Activated T-cell treated with anti-CD3 and anti-CD28 coated beads, Interleukin-2, amount 50 U/mL, for 4 hours (primary cell): ENCODE measurements around the gene NCKAP5. TPM values are rescaled to one million over a fixed set of nuclear protein-coding genes. Genes with fewer than 3 reads are reported as not detected.

Experiments
- ATAC-seq, 2 donors: fragments of 200-7000 bp; cut with Tn5 transposase; one replicate each; pipeline ENCODE4 v1.10.0; 2021
- DNase-seq: peaks from one replicate; pipeline ENCODE4 v3.0.0-alpha.2; 2020
- H3K27me3 Mint-ChIP-seq: one replicate; pipeline ENCODE4 v1.8.0; 2021; ENCODE audit warnings: low read depth, mixed read lengths
- H3K36me3 Mint-ChIP-seq: one replicate; pipeline ENCODE4 v1.8.0; 2022; ENCODE audit warnings: mixed read lengths; ENCODE audit not compliant: insufficient read depth
- H3K4me1 Mint-ChIP-seq: one replicate; pipeline ENCODE4 v1.8.0; 2021; ENCODE audit warnings: low read depth, mixed read lengths
- H3K4me3 Mint-ChIP-seq: one replicate; pipeline ENCODE4 v1.8.0; 2021; ENCODE audit warnings: mild to moderate bottlenecking, moderate library complexity, mixed read lengths
- H3K9me3 Mint-ChIP-seq: one replicate; pipeline ENCODE4 v1.8.0; 2021; ENCODE audit warnings: mixed read lengths
- total RNA-seq, 3 donors: library from RNA; stranded (reverse); gene quantifications; one replicate each; pipeline ENCODE4 v1.2.1, GENCODE V29; 2021

Gene NCKAP5
- total RNA-seq, 3 donors from 2014 or later: 0.03 TPM; not detected in 2

GRCh38 chr2:133266926-133267590 is 301.2 kb downstream of the NCKAP5 start:
- ATAC-seq (no peak), DNase-seq (no peak)
- Mint-ChIP-seq H3K4me3 (no peak overlapping the region), H3K4me1 (no peaks in the 10 kb centered on the region), H3K9me3 (no peaks in the 10 kb centered on the region), H3K27me3 (peaks cover 19% of the 10 kb centered on the region), H3K36me3 (no peaks in the 10 kb centered on the region)

- Mint-ChIP-seq H3K36me3 (no peaks in the 10 kb centered on the region), H3K4me1 (no peaks in the 10 kb centered on the region), H3K9me3 (no peaks in the 10 kb centered on the region), H3K4me3 (no peak overlapping the region), H3K27me3 (peaks cover 19% of the 10 kb centered on the region)
- ATAC-seq (peak in 1 of 2 donors; percentile 27), DNase-seq (no peak)
These were observed 302.0 kb downstream of the NCKAP5 start for GRCh38 chr2:133266041-133266925.

- Mint-ChIP-seq H3K9me3 (no peaks in the 10 kb centered on the region), H3K4me1 (no peaks in the 10 kb centered on the region), H3K4me3 (no peak overlapping the region), H3K27me3 (peaks cover 19% of the 10 kb centered on the region), H3K36me3 (no peaks in the 10 kb centered on the region)
- DNase-seq: no peak
- ATAC-seq: no peak
These were observed 302.8 kb downstream of the NCKAP5 start for GRCh38 chr2:133265432-133265949.

GRCh38 chr2:133264989-133265401 is 303.3 kb downstream of the NCKAP5 start:
- peaks cover 19% of the 10 kb centered on the region for H3K27me3 Mint-ChIP-seq
- H3K36me3 Mint-ChIP-seq: no peaks in the 10 kb centered on the region
- ATAC-seq: no peak
- no peak for DNase-seq
- no peaks in the 10 kb centered on the region for H3K4me1 Mint-ChIP-seq
- H3K9me3 Mint-ChIP-seq: no peaks in the 10 kb centered on the region
- H3K4me3 Mint-ChIP-seq: no peak overlapping the region

GRCh38 chr2:133262893-133263292 is 305.4 kb downstream of the NCKAP5 start:
- no peak for DNase-seq
- ATAC-seq: no peak
- peaks cover 5% of the 10 kb centered on the region for H3K9me3 Mint-ChIP-seq
- H3K27me3 Mint-ChIP-seq: peaks cover 19% of the 10 kb centered on the region
- H3K4me3 Mint-ChIP-seq: no peak overlapping the region
- no peaks in the 10 kb centered on the region for H3K36me3 Mint-ChIP-seq
- no peaks in the 10 kb centered on the region for H3K4me1 Mint-ChIP-seq

GRCh38 chr2:133255360-133255759 is 312.9 kb downstream of the NCKAP5 start:
- DNase-seq (no peak), ATAC-seq (no peak)
- Mint-ChIP-seq H3K9me3 (peaks cover 5% of the 10 kb centered on the region), H3K27me3 (no peaks in the 10 kb centered on the region), H3K36me3 (no peaks in the 10 kb centered on the region), H3K4me3 (no peak overlapping the region), H3K4me1 (no peaks in the 10 kb centered on the region)

GRCh38 chr2:133253793-133254192 is 314.5 kb downstream of the NCKAP5 start:
- no peaks in the 10 kb centered on the region for H3K9me3 Mint-ChIP-seq
- ATAC-seq (no peak), DNase-seq (no peak)
- no peaks in the 10 kb centered on the region for H3K36me3 Mint-ChIP-seq
- no peak overlapping the region for H3K4me3 Mint-ChIP-seq
- H3K4me1 Mint-ChIP-seq: no peaks in the 10 kb centered on the region
- peaks cover 2% of the 10 kb centered on the region for H3K27me3 Mint-ChIP-seq

- Mint-ChIP-seq H3K27me3 (peaks cover 2% of the 10 kb centered on the region), H3K9me3 (no peaks in the 10 kb centered on the region), H3K4me3 (no peak overlapping the region), H3K4me1 (no peaks in the 10 kb centered on the region), H3K36me3 (no peaks in the 10 kb centered on the region)
- DNase-seq (no peak), ATAC-seq (no peak)
These were observed 315.4 kb downstream of the NCKAP5 start for GRCh38 chr2:133252780-133253355.

- Mint-ChIP-seq H3K9me3 (no peaks in the 10 kb centered on the region), H3K27me3 (peaks cover 2% of the 10 kb centered on the region)
- no peak for ATAC-seq
These were observed 318.9 kb downstream of the NCKAP5 start for GRCh38 chr2:133249362-133249761.

GRCh38 chr2:133248264-133248663 is 320.0 kb downstream of the NCKAP5 start:
- Mint-ChIP-seq H3K4me1 (no peaks in the 10 kb centered on the region), H3K36me3 (no peaks in the 10 kb centered on the region)
- ATAC-seq: no peak

More at GRCh38 chr2:133249362-133249761, 318.9 kb downstream of the NCKAP5 start:
- H3K36me3 Mint-ChIP-seq: no peaks in the 10 kb centered on the region
- H3K4me1 Mint-ChIP-seq: no peaks in the 10 kb centered on the region
- H3K4me3 Mint-ChIP-seq: no peak overlapping the region
- no peak for DNase-seq

GRCh38 chr2:133247631-133248030 is 320.6 kb downstream of the NCKAP5 start:
- ATAC-seq (no peak), DNase-seq (no peak)
- Mint-ChIP-seq H3K36me3 (no peaks in the 10 kb centered on the region), H3K4me3 (no peak overlapping the region), H3K27me3 (peaks cover 2% of the 10 kb centered on the region), H3K9me3 (no peaks in the 10 kb centered on the region), H3K4me1 (no peaks in the 10 kb centered on the region)

More at GRCh38 chr2:133248264-133248663, 320.0 kb downstream of the NCKAP5 start:
- Mint-ChIP-seq H3K27me3 (peaks cover 2% of the 10 kb centered on the region), H3K9me3 (no peaks in the 10 kb centered on the region), H3K4me3 (no peak overlapping the region)
- DNase-seq: no peak

- Mint-ChIP-seq H3K36me3 (no peaks in the 10 kb centered on the region), H3K27me3 (no peaks in the 10 kb centered on the region), H3K4me1 (no peaks in the 10 kb centered on the region), H3K9me3 (no peaks in the 10 kb centered on the region), H3K4me3 (no peak overlapping the region)
- ATAC-seq (no peak), DNase-seq (no peak)
These were observed 327.1 kb downstream of the NCKAP5 start for GRCh38 chr2:133241224-133241571.

- Mint-ChIP-seq H3K4me3 (no peak overlapping the region), H3K4me1 (no peaks in the 10 kb centered on the region), H3K9me3 (no peaks in the 10 kb centered on the region), H3K27me3 (no peaks in the 10 kb centered on the region), H3K36me3 (no peaks in the 10 kb centered on the region)
- DNase-seq (no peak), ATAC-seq (no peak)
These were observed 327.6 kb downstream of the NCKAP5 start for GRCh38 chr2:133240491-133241223.

- no peaks in the 10 kb centered on the region for H3K27me3 Mint-ChIP-seq
- ATAC-seq (no peak), DNase-seq (no peak)
- no peaks in the 10 kb centered on the region for H3K9me3 Mint-ChIP-seq
- H3K36me3 Mint-ChIP-seq: no peaks in the 10 kb centered on the region
- H3K4me3 Mint-ChIP-seq: no peak overlapping the region
- no peaks in the 10 kb centered on the region for H3K4me1 Mint-ChIP-seq
These were observed 332.3 kb downstream of the NCKAP5 start for GRCh38 chr2:133235968-133236367.
